PC-9 (cell line): ENCODE data around the gene ZBTB21. TPM values are rescaled to one million over a fixed set of nuclear protein-coding genes. Genes with fewer than 3 reads are reported as not detected.

Source experiments
- BruUV-seq: library from RNA; stranded (reverse); fragments of 400-500 nt; replicated peaks from 2 replicates; lab custom pipeline; 2021; lab: Mats Ljungman, UMichigan
- CTCF ChIA-PET: fragments of 300-600 bp; sonication (Branson Sonifier 250); formaldehyde crosslinking; loops from one replicate; lab custom pipeline; 2022; ENCODE audit warnings: antibody characterized with exemption; lab: Charles Lee
- POLR2A ChIA-PET: fragments of 300-600 bp; sonication (Branson Sonifier 250); formaldehyde crosslinking; loops from one replicate; lab custom pipeline; 2022; ENCODE audit warnings: antibody characterized with exemption; ENCODE audit not compliant: unreplicated experiment; lab: Charles Lee
- DNase-seq, 2 experiments: peaks; one replicate each; pipeline versions ENCODE4 v3.0.0 to v3.0.0-alpha.2; 2015 to 2022; ENCODE audit warnings: mixed read lengths in 1 of 2
- H2AFZ ChIP-seq: fragments of 200-600 bp; sonication (generic); 2 replicates; pipeline ENCODE4 v1.8.1; 2017; ENCODE audit warnings: antibody characterized with exemption
- H3F3A ChIP-seq: fragments of 200-600 bp; sonication (generic); 2 replicates; pipeline ENCODE4 v1.8.1; 2017; ENCODE audit warnings: antibody characterized with exemption, mild to moderate bottlenecking, low read depth; ENCODE audit not compliant: insufficient read depth
- H3K27ac ChIP-seq: fragments of 200-600 bp; sonication (generic); 2 replicates; pipeline ENCODE4 v1.6.1; 2016; ENCODE audit warnings: mixed run types
- H3K27me3 ChIP-seq: fragments of 200-600 bp; sonication (generic); 2 replicates; pipeline ENCODE4 v1.6.1; 2016; ENCODE audit warnings: low read depth, mixed run types; ENCODE audit not compliant: insufficient read depth
- H3K36me3 ChIP-seq: fragments of 200-600 bp; sonication (generic); 2 replicates; pipeline ENCODE4 v1.6.1; 2016; ENCODE audit warnings: low read depth, mixed run types
- H3K4me1 ChIP-seq: fragments of 200-600 bp; sonication (generic); replicated peaks from 2 replicates; pipeline ENCODE4 v1.6.1; 2016; ENCODE audit warnings: mixed run types; ENCODE audit not compliant: insufficient read depth
- H3K4me2 ChIP-seq: fragments of 200-600 bp; sonication (generic); 2 replicates; pipeline ENCODE4 v1.6.1; 2017; ENCODE audit warnings: mixed run types
- H3K4me3 ChIP-seq: fragments of 200-600 bp; sonication (generic); 2 replicates; pipeline ENCODE4 v1.6.1; 2016; ENCODE audit warnings: mixed run types
- H3K79me2 ChIP-seq: fragments of 200-600 bp; sonication (generic); 2 replicates; pipeline ENCODE4 v1.6.1; 2017; ENCODE audit warnings: low read depth, mixed run types
- H3K9me2 ChIP-seq: fragments of 200-600 bp; sonication (generic); 2 replicates; pipeline ENCODE4 v1.8.1; 2017; ENCODE audit warnings: mild to moderate bottlenecking; ENCODE audit not compliant: insufficient read depth
- H3K9me3 ChIP-seq: fragments of 200-600 bp; sonication (generic); 2 replicates; pipeline ENCODE4 v1.8.1; 2016; ENCODE audit warnings: low read depth; ENCODE audit not compliant: insufficient read depth
- H4K20me1 ChIP-seq: fragments of 200-600 bp; sonication (generic); 2 replicates; pipeline ENCODE4 v1.8.1; 2017; ENCODE audit not compliant: insufficient read depth
- CTCF ChIP-seq: fragments of 200-600 bp; sonication (generic); conservative IDR thresholded peaks from 2 replicates; pipeline ENCODE4 v1.6.1; 2017; ENCODE audit warnings: mixed run types, antibody characterized with exemption, mild to moderate bottlenecking, moderate library complexity
- EZH2 ChIP-seq: fragments of 200-600 bp; sonication (generic); IDR thresholded peaks from 2 replicates; pipeline ENCODE4 v1.8.0; 2017; ENCODE audit warnings: antibody characterized with exemption, low read depth
- intact Hi-C: fragments of 100-400 bp; cut with micrococcal nuclease; formaldehyde crosslinking; loops from one replicate; pipeline ENCODE4 v1.10.0; 2022; ENCODE audit not compliant: unreplicated experiment
- total RNA-seq: library from RNA; stranded (reverse); gene quantifications from 2 replicates; pipeline ENCODE4 v1.2.3, GENCODE V29; 2021

The ZBTB21 gene
- total RNA-seq, 1 experiment from 2014 or later, result 13.5 TPM

DNA sequence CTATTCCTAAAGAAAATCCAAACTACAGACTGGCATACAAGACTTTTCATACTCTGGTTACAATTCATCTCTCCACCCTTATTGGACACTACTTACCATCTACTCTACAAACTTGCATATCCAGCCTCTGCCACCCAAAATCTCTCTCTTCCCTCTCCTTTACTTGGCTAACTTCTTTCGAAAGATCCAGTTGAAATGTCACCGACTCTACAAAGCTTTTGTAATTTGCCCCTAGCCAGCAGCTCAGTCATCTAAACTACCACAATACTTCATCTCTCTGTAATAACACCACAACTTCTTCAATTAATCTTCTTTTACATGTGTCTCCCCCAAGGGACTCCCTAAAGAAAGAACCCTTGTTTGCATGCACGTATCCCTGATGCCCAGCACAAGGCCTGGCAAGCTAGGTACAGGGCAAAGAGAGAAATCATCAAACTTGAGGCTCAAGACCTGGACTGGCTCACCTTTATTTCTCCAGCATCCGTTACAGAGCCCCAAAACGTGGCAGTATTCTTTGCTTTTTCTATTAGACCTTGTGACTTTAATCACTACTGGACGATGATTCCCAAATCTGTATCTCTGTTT, 2.7 kb downstream of the ZBTB21 start:
- no peak overlapping the region for H2AFZ ChIP-seq
- peaks cover 35% of the 10 kb centered on the region for H3K79me2 ChIP-seq
- no TSS peak for BruUV-seq
- H3K4me2 ChIP-seq, result no peak overlapping the region
- H3K27me3 ChIP-seq, result no peaks in the 10 kb centered on the region
- ChIA-PET POLR2A (no interaction called here), CTCF (no interaction called here)
- DNase-seq, result no peak
- TF ChIP-seq CTCF (no peak), EZH2 (no peak)
- H3K4me1 ChIP-seq, result peaks cover 15% of the 10 kb centered on the region
- H3F3A ChIP-seq, result no peaks in the 10 kb centered on the region
- no peak overlapping the region for H3K4me3 ChIP-seq
- no peaks in the 10 kb centered on the region for H3K9me3 ChIP-seq
- H3K36me3 ChIP-seq, result 0 out of 2 replicates have a peak, but pooled peaks cover 3% of the 10 kb centered on the region
- H3K9me2 ChIP-seq, result no peaks in the 10 kb centered on the region
- intact Hi-C loops, result no loop called here
- no peaks in the 10 kb centered on the region for H4K20me1 ChIP-seq
- no peak overlapping the region for H3K27ac ChIP-seq

DNA sequence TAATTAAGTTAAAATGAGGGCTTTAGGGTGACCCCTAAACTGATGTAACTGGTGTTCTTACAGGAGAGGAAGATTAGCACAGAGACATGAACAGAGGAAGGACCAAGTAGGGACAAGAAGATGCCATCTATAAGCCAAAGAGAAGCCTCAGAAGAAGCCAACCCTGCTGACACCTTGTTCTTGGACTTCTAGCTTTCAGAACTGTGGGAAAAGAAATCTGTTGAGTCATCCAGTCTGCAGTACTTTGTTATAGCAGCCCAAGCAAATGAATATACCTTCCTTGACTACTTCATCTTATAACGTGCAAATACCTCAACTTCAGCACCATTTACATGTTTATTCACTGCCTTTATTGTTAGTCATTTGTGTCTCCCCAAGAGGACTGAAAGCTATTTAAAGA, 3.4 kb downstream of the ZBTB21 start:
- Histone ChIP-seq H3K27ac (no peak overlapping the region), H3K4me3 (no peak overlapping the region), H3K4me1 (peaks cover 12% of the 10 kb centered on the region), H4K20me1 (no peaks in the 10 kb centered on the region), H3K9me2 (no peaks in the 10 kb centered on the region), H3K79me2 (peaks cover 35% of the 10 kb centered on the region), H3K36me3 (0 out of 2 replicates have a peak, but pooled peaks cover 3% of the 10 kb centered on the region), H3F3A (no peaks in the 10 kb centered on the region), H3K27me3 (no peaks in the 10 kb centered on the region), H3K9me3 (no peaks in the 10 kb centered on the region), H3K4me2 (no peak overlapping the region), H2AFZ (no peak overlapping the region)
- ChIA-PET POLR2A (no interaction called here), CTCF (no interaction called here)
- DNase-seq, result no peak
- intact Hi-C loops, result no loop called here
- no TSS peak for BruUV-seq
- TF ChIP-seq EZH2, result no peak
- TF ChIP-seq CTCF, result no peak

DNA sequence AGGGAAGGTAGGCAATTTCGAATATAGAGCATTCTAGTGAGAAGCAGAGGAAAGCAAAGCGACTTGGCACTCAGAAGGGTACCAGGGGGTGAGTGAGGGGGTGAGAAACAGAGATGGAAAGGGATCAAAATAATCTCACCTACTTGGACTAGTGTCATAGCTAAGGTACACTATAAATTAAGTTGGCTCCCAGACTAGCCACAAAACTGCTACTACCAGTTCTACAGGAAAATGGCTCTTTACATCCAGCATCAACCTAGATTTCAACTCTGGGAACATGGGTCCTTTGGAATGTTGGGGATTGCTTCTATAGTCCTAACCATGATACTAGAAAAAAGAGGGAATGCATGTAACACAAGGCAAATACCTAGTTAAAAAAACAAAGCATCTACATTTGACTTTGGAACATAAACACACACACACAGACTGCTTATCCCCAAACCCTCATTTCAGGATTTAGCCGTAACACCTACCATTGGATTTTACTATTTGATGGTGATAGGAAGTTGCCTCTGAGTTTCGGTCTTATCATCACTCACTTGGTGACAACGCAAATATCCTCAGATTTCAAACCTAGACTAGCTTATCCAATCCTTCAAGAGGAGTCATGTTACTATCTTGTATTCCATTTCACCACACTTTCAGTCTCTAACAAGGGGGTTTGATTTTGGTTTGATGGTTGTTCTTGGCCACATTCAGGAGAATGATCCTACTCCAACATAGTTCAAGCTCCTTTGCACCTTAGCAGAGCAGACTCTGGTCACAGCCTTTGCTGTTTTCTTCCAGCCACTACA, 5.6 kb downstream of the ZBTB21 start:
- Histone ChIP-seq H3K4me3 (no peak overlapping the region), H3K4me1 (peaks cover 5% of the 10 kb centered on the region; the same call in 1 of the 2 replicates), H4K20me1 (no peaks in the 10 kb centered on the region), H3F3A (no peaks in the 10 kb centered on the region), H3K4me2 (no peak overlapping the region), H3K27ac (no peak overlapping the region), H2AFZ (no peak overlapping the region), H3K36me3 (0 out of 2 replicates have a peak, but pooled peaks cover 3% of the 10 kb centered on the region), H3K79me2 (peaks cover 35% of the 10 kb centered on the region), H3K9me3 (no peaks in the 10 kb centered on the region), H3K9me2 (no peaks in the 10 kb centered on the region), H3K27me3 (no peaks in the 10 kb centered on the region)
- ChIA-PET CTCF (no interaction called here), POLR2A (no interaction called here)
- DNase-seq, result no peak
- intact Hi-C loops, result no loop called here
- BruUV-seq, result no TSS peak
- TF ChIP-seq EZH2 (no peak), CTCF (no peak)
